Tibial artery (tissue), 4 donors: ENCODE data around the gene STRADB.
"Not testable (repeated sequence)": the region's sequence is repeated elsewhere in the genome, so short reads cannot be mapped to it uniquely, and the experiment has no call there.

Experiments used
- DNase-seq, 2 donors: peaks; one replicate each; pipeline ENCODE4 v3.0.0-alpha.2; 2019
- H3K27ac ChIP-seq, 2 donors: fragments of 200-600 bp; sonication (generic) in 1 of 2; 1 replicate in 1 of 2; 2 replicates in 1 of 2; pipeline ENCODE4 v1.5.1; 2018 to 2019; ENCODE audit warnings: mild to moderate bottlenecking in 1 of 2
- H3K27me3 ChIP-seq, 2 donors: fragments of 200-600 bp; sonication (generic) in 1 of 2; one replicate each; pipeline versions ENCODE4 v1.5.1 to v1.6.0; 2016 to 2019
- H3K36me3 ChIP-seq, 3 donors: fragments of 200-600 bp; sonication (generic) in 2 of 3; one replicate each; pipeline ENCODE4 v1.5.1; 2016 to 2019; ENCODE audit warnings: mild to moderate bottlenecking in 2 of 3
- H3K4me1 ChIP-seq, 4 donors: fragments of 200-600 bp; sonication (generic) in 2 of 4; 1 replicate in 3 of 4; 2 replicates in 1 of 4; pipeline ENCODE4 v1.5.1; 2016 to 2019
- H3K4me3 ChIP-seq, 2 donors: fragments of 200-600 bp; sonication (generic) in 1 of 2; 1 replicate in 1 of 2; 2 replicates in 1 of 2; pipeline ENCODE4 v1.5.1; 2018 to 2019; ENCODE audit warnings: mild to moderate bottlenecking in 2 of 2
- H3K9me3 ChIP-seq, 3 donors: fragments of 200-600 bp; sonication (generic) in 1 of 3; one replicate each; pipeline ENCODE4 v1.5.1; 2016 to 2019
- CTCF ChIP-seq, 2 experiments: fragments of 200-600 bp in 1 of 2; fragments of 450-650 bp in 1 of 2; IDR thresholded peaks; one replicate each; pipeline ENCODE4 v1.5.1; 2017 to 2019; ENCODE audit warnings: antibody characterized with exemption in 2 of 2, mild to moderate bottlenecking in 1 of 2, moderate library complexity in 1 of 2
- intact Hi-C: fragments of 100-400 bp; cut with DNase I; formaldehyde crosslinking; loops from one replicate; pipeline ENCODE4 v1.15.0; 2023; ENCODE audit warnings: low total_unique reads

The STRADB gene

GRCh38 chr2:201419986-201420385, 31.6 kb upstream of the STRADB start:
- no peak for TF ChIP-seq CTCF (IDR thresholded peaks at IDR 0.05)
- H3K36me3 ChIP-seq, result no peaks in the 10 kb centered on the region
- no peak overlapping the region for H3K4me3 ChIP-seq
- H3K4me1 ChIP-seq, result peaks cover 0 to 55% (median 14%) of the 10 kb centered on the region in 4 donors
- peak overlapping the region; percentile 19 to 23 for H3K27ac ChIP-seq
- intact Hi-C loops, result no loop called here
- H3K9me3 ChIP-seq, result no peaks in the 10 kb centered on the region
- no peaks in the 10 kb centered on the region for H3K27me3 ChIP-seq
- no peak for DNase-seq

- intact Hi-C loops, result no loop called here
- H3K27me3 ChIP-seq, result no peaks in the 10 kb centered on the region
- no peak overlapping the region for H3K4me3 ChIP-seq
- DNase-seq, result no peak
- peak overlapping the region; percentile 23 to 27 for H3K27ac ChIP-seq
- H3K4me1 ChIP-seq, result peaks cover 0 to 54% (median 12%) of the 10 kb centered on the region in 4 donors
- no peaks in the 10 kb centered on the region for H3K36me3 ChIP-seq
- no peak for TF ChIP-seq CTCF (IDR thresholded peaks at IDR 0.05)
- no peaks in the 10 kb centered on the region for H3K9me3 ChIP-seq
Measured at GRCh38 chr2:201420442-201421113, 31.0 kb upstream of the STRADB start.

- H3K4me3 ChIP-seq, result no peak overlapping the region
- no peak for DNase-seq
- peaks cover 0 to 37% (median 9%) of the 10 kb centered on the region in 4 donors for H3K4me1 ChIP-seq
- intact Hi-C loops, result no loop called here
- TF ChIP-seq CTCF (IDR thresholded peaks at IDR 0.05), result no peak
- H3K27ac ChIP-seq, result no peak overlapping the region
- H3K27me3 ChIP-seq, result no peaks in the 10 kb centered on the region
- H3K9me3 ChIP-seq, result no peaks in the 10 kb centered on the region
- no peaks in the 10 kb centered on the region for H3K36me3 ChIP-seq
Measured at GRCh38 chr2:201425952-201426351, 25.6 kb upstream of the STRADB start.

GRCh38 chr2:201428366-201428765, 23.2 kb upstream of the STRADB start:
- H3K27me3 ChIP-seq, H3K9me3 ChIP-seq, H3K27ac ChIP-seq, H3K4me3 ChIP-seq, intact Hi-C loops, DNase-seq, H3K36me3 ChIP-seq: not testable (repeated sequence)
- H3K4me1 ChIP-seq, result peaks cover 0 to 45% (median 22%) of the 10 kb centered on the region in 4 donors

GRCh38 chr2:201429835-201430234, 21.7 kb upstream of the STRADB start:
- H3K27me3 ChIP-seq, H3K36me3 ChIP-seq, intact Hi-C loops, DNase-seq, H3K4me3 ChIP-seq, H3K27ac ChIP-seq, H3K9me3 ChIP-seq: not testable (repeated sequence)
- H3K4me1 ChIP-seq, result peaks cover 0 to 44% (median 28%) of the 10 kb centered on the region in 4 donors

- H3K4me3 ChIP-seq, DNase-seq, H3K9me3 ChIP-seq, H3K27ac ChIP-seq, H3K36me3 ChIP-seq, intact Hi-C loops, H3K27me3 ChIP-seq: not testable (repeated sequence)
- H3K4me1 ChIP-seq, result peaks cover 0 to 40% (median 25%) of the 10 kb centered on the region in 4 donors
Measured at GRCh38 chr2:201430322-201430721, 21.2 kb upstream of the STRADB start.

- TF ChIP-seq CTCF (IDR thresholded peaks at IDR 0.05), result no peak
- Histone ChIP-seq H3K36me3 (no peaks in the 10 kb centered on the region), H3K9me3 (no peaks in the 10 kb centered on the region), H3K27ac (no peak overlapping the region), H3K4me3 (no peak overlapping the region), H3K4me1 (peaks cover 0 to 39% (median 24%) of the 10 kb centered on the region in 4 donors), H3K27me3 (no peaks in the 10 kb centered on the region)
- DNase-seq, result no peak
- intact Hi-C loops, result no loop called here
Measured at GRCh38 chr2:201430839-201431238, 20.7 kb upstream of the STRADB start.
